ENCODE results near the gene SELENOO. TPM values are rescaled to one million over a fixed set of nuclear protein-coding genes. Genes with fewer than 3 reads are reported as not detected.

The SELENOO gene
- total and polyA plus RNA-seq, 9 donors = 0.40 to 31.1 (median 23.0) TPM

DNA sequence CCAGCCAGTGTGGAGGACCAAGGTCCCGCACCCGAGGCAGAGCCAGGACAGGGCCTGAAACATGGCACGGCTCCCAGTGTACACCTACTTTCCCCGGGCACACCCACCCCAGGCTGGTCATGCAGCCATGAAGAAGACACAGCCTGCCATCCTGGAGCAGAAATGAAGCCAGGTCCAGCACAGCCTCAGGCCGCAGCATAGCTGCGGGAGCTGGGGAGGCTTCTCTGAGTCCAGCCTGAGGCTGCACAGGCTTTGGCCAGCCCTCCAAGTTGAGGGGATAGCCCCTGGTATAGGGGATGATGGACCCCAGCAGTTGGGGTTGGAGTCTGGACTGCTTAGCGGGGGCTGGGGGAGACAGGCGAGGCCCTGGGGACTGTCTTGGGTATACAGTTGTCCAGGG, 53.1 kb downstream of the SELENOO start:
- H3K9me3 ChIP-seq = no peaks in the 10 kb centered on the region

DNA sequence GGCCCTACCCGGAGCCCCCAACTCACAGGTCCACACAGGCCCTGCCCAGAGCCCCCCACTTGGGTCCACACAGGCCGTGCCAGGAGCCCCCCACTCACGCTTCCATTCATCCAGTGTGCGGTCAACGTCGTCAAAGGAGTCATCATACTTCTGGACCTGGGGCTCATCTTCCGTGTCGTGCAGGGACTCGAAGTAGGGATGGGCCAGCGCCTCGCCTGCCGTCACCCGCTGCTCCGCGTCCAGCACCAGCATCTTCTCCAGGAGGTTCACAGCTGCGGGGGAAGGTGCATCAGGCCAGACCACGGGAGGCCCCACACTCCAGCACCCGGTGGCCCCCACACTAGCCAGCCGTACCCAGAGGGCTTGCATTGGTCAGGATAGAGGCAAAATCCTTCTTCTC, 54.3 kb downstream of the SELENOO start:
- peaks cover 6% of the 10 kb centered on the region for H3K4me1 ChIP-seq (ENCODE audit: insufficient read depth)
- intact Hi-C loops (cut with DNase I) = loop anchor here in 1 of 4 donors (10.0 kb wide), 1 partner anchor 270 kb away; the partner anchor contains the start of gene SCO2
- DNase-seq = no peak
- TF ChIP-seq POLR2A (IDR thresholded peaks at IDR 0.05) (no peak), EP300 (IDR thresholded peaks at IDR 0.05) (no peak)
- TF ChIP-seq, protein P1, sequence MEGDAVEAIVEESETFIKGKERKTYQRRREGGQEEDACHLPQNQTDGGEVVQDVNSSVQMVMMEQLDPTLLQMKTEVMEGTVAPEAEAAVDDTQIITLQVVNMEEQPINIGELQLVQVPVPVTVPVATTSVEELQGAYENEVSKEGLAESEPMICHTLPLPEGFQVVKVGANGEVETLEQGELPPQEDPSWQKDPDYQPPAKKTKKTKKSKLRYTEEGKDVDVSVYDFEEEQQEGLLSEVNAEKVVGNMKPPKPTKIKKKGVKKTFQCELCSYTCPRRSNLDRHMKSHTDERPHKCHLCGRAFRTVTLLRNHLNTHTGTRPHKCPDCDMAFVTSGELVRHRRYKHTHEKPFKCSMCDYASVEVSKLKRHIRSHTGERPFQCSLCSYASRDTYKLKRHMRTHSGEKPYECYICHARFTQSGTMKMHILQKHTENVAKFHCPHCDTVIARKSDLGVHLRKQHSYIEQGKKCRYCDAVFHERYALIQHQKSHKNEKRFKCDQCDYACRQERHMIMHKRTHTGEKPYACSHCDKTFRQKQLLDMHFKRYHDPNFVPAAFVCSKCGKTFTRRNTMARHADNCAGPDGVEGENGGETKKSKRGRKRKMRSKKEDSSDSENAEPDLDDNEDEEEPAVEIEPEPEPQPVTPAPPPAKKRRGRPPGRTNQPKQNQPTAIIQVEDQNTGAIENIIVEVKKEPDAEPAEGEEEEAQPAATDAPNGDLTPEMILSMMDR (IDR thresholded peaks at IDR 0.05) = no peak
- H3K27ac ChIP-seq = no peak overlapping the region
- H3K27me3 ChIP-seq = no peaks in the 10 kb centered on the region
- 81 to 85% (median 84%) methylated on average over 19 of the region's 19 CpGs for WGBS, 3 donors
- no peak overlapping the region for H3K4me3 ChIP-seq
- H3K36me3 ChIP-seq = no peaks in the 10 kb centered on the region
- no peaks in the 10 kb centered on the region for H3K9me3 ChIP-seq

More for the DNA sequence above, 53.1 kb downstream of the SELENOO start:
- intact Hi-C loops (cut with DNase I) = loop anchor here in 3 of 4 donors (5.0 to 10.0 kb wide), 2 partner anchors 88 to 271 kb away; partner anchors contain the start of genes PPP6R2 (in 2 of the 3) and SCO2 (in 1 of the 3)
- no peak for TF ChIP-seq EP300 (IDR thresholded peaks at IDR 0.05)
- no peak for TF ChIP-seq POLR2A (IDR thresholded peaks at IDR 0.05)
- TF ChIP-seq, protein P1 (IDR thresholded peaks at IDR 0.05) = no peak
- 61 to 71% (median 64%) methylated on average over 8 of the region's 8 CpGs for WGBS, 3 donors
- Histone ChIP-seq H3K4me3 (no peak overlapping the region), H3K27me3 (no peaks in the 10 kb centered on the region), H3K36me3 (no peaks in the 10 kb centered on the region), H3K4me1 (ENCODE audit: insufficient read depth) (peaks cover 7% of the 10 kb centered on the region), H3K27ac (no peak overlapping the region)
- DNase-seq = peak in 1 of 5 donors; percentile 31

DNA sequence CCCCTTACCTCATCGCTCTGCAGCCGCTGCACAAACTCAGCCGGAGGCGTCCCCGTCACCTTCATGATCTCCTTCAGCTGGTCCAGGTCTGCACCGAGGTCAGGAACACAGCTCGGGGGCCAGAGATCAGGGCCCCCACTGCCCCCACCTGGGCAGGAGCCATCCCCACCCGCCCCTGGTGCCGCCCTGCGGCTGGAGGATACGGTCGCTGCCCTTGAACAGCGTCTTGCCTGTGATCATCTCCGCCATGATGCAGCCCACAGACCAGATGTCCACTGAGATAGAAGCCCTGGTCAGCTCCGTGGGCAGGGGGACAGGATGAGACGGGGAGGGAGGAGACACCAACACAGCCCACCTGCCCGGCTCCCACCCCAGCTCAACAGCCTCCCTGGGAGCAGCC, 54.8 kb downstream of the SELENOO start:
- H3K4me3 ChIP-seq = no peak overlapping the region
- intact Hi-C loops (cut with DNase I) = loop anchor here in 1 of 4 donors (10.0 kb wide), 1 partner anchor 269 kb away; the partner anchor contains the start of gene SCO2
- WGBS, 3 donors = 83 to 87% (median 85%) methylated on average over 16 to 17 of the region's 17 CpGs
- no peaks in the 10 kb centered on the region for H3K36me3 ChIP-seq
- TF ChIP-seq POLR2A (IDR thresholded peaks at IDR 0.05) = no peak
- TF ChIP-seq, protein P1 (IDR thresholded peaks at IDR 0.05) = no peak
- no peak for TF ChIP-seq EP300 (IDR thresholded peaks at IDR 0.05)
- no peaks in the 10 kb centered on the region for H3K9me3 ChIP-seq
- DNase-seq = no peak
- H3K27ac ChIP-seq = no peak overlapping the region
- peaks cover 6% of the 10 kb centered on the region for H3K4me1 ChIP-seq (ENCODE audit: insufficient read depth)
- no peaks in the 10 kb centered on the region for H3K27me3 ChIP-seq

DNA sequence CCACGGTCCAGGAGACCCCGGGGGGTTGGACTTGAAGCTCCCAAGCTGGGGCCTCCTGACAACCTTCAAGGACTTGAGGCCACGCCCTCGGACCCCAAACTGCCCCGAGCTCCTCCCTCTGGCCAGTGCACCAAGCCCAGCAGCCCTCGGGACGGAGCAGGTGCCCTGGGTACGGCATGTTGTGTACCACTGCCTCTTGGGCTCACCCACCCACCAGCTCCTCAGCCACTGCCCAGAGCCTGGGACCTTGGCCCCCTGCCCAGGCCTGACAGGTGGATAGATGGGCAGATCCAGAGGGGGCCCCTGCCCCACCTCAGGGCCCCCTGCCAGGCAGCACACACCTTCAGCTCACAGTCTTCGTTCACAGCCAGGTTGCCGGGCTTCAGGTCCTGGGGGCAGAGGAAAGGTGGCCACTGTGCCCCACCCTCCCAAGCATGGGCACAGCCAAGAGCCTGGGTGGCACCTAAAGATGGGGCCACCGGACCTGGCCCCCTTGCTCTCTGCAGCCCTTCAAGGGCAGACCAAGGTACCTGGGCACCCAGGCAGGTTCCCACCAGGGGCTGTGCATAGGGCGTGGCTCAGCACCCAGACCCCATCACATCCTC, 55.5 kb downstream of the SELENOO start:
- Histone ChIP-seq H3K4me3 (no peak overlapping the region), H3K27me3 (no peaks in the 10 kb centered on the region), H3K9me3 (no peaks in the 10 kb centered on the region), H3K36me3 (no peaks in the 10 kb centered on the region), H3K27ac (no peak overlapping the region), H3K4me1 (ENCODE audit: insufficient read depth) (peaks cover 6% of the 10 kb centered on the region)
- 80 to 87% (median 86%) methylated on average over 10 to 12 of the region's 12 CpGs for WGBS, 3 donors
- no peak for TF ChIP-seq POLR2A (IDR thresholded peaks at IDR 0.05)
- no peak for TF ChIP-seq EP300 (IDR thresholded peaks at IDR 0.05)
- TF ChIP-seq, protein P1 (IDR thresholded peaks at IDR 0.05) = no peak
- no peak for DNase-seq
- intact Hi-C loops (cut with DNase I) = loop anchor here in 1 of 4 donors (10.0 kb wide), 1 partner anchor 268 kb away; the partner anchor contains the start of gene SCO2

Data from ovary (tissue), 9 donors.